GM21786 (cell line): ENCODE measurements around the gene CEP68.
"Not testable (repeated sequence)": the region's sequence is repeated elsewhere in the genome, so short reads cannot be mapped to it uniquely, and the experiment has no call there.

Experiments used
- ATAC-seq: cut with Tn5 transposase; IDR thresholded peaks from one replicate; pipeline ENCODE4 v1.9.1; 2021; ENCODE audit not compliant: unreplicated experiment

CEP68 gene, protein sequence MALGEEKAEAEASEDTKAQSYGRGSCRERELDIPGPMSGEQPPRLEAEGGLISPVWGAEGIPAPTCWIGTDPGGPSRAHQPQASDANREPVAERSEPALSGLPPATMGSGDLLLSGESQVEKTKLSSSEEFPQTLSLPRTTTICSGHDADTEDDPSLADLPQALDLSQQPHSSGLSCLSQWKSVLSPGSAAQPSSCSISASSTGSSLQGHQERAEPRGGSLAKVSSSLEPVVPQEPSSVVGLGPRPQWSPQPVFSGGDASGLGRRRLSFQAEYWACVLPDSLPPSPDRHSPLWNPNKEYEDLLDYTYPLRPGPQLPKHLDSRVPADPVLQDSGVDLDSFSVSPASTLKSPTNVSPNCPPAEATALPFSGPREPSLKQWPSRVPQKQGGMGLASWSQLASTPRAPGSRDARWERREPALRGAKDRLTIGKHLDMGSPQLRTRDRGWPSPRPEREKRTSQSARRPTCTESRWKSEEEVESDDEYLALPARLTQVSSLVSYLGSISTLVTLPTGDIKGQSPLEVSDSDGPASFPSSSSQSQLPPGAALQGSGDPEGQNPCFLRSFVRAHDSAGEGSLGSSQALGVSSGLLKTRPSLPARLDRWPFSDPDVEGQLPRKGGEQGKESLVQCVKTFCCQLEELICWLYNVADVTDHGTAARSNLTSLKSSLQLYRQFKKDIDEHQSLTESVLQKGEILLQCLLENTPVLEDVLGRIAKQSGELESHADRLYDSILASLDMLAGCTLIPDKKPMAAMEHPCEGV

DNA sequence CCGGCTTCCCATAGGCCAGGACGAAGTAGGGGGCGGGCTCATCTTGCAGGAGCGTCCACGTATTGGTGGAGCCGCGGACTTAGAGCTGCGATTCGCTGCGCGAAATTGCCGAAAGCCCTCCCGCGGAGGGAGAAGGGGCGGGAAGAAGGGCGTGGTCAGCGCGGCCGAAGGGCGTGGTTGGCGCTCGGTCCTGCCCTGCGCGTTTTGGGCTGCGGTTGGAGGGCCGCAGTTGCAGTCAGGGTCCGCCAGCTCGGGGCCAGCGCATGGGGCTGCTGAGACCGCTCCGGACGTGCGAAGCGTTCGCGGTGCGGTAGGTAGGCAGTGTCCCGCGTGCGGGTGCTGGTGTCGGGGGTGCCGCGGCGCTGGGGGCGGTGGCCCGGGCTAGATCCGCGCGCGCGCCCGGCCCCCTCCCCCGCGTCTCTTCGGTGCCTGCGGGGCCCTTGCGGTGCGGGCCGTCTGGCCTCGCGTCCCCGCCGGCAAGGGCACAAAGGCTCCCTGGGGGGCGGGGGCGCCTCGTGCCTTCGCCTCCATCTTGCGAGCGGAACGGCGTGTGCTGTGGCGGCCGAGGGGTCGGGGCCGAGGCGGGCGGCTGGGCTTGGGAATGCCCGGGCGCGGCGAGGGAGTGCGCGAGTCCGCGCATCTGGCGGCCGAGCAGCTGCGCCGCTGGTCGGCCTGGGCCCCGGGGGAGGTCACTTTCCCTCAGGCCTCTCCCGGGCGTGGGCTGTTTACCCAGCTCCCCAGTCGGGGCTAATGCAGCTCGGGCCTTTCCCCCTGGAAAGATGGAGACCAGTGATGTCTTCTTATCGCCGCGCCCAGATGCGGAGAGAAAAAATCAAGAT is at the start of gene CEP68:
Gene CEP68 (plus strand): TSS at position 202 of the 839 bp plus-strand sequence. CDS start 13,029 bp downstream, outside the sequence.
- peak; percentile 74 for ATAC-seq

DNA sequence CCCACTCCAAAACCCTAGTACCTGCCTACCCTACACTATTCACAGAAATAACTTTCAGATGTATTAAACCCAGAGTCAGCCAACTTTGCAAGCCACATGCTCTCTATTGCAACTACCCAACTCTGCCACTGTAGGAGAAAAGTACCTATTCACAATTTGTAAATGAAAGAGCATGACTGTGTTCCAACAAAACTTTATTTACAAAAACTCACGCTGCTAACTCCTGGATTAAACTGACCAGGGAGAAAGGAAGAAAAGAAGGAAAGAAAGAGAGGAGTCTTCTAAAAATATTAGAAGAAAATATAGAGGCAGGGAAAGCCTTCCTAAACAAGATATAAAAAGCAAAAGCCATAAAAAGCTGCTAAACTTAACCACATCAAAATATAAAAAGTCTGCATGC is 42.4 kb upstream of the CEP68 start:
- ATAC-seq = no peak

DNA sequence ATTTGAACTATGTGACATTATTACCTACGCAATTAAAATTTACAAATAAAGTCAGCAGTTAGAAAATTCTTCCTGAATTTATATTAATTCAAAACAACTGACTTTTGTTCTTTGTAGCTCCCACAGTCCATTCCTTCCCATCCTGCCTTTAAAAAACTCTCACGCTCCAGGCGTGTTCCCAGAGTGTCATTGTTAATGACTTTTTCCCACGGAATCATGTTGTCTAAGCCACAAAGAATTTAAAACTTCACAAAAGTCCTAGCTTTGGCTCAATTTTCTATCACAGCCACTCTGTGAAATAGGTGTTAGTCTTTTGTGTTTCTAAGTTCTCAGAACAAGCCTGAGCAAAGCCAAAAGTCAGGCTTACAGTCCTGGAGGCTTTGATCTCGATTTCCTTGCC is 40.5 kb upstream of the CEP68 start:
- no peak for ATAC-seq

DNA sequence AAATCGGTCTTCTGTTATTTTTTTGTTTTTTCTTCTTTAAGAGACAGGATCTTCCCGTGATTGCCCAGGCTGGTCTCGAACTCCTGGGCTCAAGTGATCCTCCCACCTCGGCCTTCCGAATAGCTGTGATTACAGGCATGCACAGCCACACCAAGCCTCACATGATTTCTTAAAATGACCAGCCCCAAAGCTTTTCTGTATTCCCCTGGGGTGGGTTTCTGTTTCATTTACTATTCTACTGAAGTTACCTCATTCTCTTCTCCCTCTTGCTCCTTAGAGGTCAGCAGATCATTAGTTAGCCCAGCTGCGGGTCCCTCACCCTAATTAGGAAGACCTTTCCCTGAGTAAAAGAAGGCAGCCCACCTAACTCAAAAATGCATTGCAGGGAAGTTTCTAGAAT is 39.4 kb upstream of the CEP68 start:
- ATAC-seq = no peak

DNA sequence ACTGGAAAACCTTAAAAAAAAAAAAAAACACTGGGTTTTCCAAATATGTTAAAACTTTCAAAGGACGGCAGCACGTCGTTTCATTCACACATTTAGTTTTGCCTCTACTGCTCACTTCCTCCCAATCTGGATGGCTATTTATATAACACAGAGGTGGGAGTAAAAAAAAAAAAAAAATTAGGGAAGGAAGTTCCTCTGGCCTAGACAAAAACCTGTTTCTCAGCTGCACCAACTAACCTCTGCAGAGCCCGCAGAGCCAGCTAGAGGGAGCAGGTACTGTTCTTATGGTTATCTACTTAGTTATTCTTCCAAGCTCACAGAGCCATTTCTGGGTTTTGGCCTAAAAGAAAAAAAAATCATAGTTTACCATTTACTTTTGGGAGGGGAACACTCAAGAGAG is 38.9 kb upstream of the CEP68 start:
- ATAC-seq = no peak

DNA sequence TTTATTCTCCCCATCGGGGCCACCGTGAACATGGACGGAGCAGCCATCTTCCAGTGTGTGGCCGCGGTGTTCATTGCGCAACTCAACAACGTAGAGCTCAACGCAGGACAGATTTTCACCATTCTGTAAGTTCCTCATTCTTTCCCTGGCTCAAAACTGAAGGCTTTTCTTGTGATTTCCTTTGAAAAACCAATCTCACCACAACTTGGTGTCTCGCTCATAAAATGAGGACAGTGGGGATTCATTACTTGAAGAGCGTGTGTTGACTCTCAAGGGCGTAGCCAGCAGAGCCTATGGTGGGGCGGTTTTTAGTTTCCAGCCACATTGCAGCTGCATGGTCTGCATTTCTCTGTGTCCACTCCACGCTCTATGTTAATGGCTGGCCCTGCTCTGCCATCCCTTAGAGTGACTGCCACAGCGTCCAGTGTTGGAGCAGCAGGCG is 38.1 kb upstream of the CEP68 start:
- ATAC-seq = no peak

DNA sequence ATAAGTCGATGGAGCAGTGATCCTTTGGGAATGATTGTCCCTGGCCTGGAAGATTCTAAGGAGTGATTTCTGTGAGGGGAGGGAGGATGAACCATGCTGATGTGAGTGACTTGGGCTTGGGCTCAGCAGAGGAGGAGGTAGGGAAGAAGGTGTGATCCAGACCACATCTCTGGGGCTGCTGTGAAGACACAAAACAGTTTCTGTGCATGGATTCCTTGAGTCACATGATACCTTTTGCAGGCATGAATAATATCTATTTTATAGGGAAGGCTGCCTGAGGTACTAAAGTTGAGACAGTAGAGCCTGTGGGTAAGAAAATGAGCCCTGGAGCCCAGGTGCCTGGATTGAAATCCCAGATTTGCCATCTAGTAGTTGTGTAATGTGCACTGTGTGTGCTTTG is 37.2 kb upstream of the CEP68 start:
- ATAC-seq = no peak

DNA sequence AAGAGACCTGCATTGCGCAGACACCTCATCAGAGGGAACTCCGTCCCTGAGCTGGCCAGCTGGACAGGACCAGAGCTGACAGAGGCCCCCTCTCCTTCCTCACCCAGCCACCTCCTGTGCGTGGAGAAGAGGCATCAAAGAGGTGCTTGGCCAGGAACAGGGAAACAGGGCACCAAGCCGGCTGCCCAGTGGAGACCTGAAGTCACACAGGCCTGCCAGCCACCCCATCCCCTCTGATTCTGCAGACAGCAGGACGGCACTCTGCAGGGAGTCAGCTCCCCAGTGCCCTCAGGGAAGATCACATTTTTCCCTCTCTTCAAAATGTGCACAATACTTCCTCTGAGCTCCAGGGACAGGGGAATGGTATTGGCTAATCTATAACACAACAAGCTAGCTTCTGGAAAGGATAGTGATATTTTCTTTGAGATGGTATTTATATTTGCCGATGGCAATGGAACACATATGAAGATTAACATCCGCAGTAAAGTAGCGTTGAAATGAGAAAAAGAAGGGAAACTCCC is 36.5 kb upstream of the CEP68 start:
- no peak for ATAC-seq

DNA sequence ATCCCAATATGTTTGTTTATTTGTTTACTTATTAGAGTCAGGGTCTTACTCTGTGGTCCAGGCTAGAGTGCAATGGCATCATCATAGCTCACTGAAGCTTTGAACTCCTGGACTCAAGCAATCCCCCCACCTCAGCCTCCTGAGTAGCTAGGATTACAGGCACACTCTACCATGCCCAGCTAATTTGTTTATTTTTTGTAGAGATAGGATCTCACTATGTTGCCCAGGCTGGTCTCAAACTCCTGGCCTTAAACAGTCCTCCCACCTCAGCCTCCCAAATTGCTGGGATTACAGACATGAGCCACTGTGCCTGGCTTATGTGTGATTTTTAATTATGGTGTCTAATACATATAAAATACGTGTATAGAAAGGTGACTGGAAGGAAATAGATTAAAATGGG is 36.0 kb upstream of the CEP68 start:
- not testable (repeated sequence) for ATAC-seq

DNA sequence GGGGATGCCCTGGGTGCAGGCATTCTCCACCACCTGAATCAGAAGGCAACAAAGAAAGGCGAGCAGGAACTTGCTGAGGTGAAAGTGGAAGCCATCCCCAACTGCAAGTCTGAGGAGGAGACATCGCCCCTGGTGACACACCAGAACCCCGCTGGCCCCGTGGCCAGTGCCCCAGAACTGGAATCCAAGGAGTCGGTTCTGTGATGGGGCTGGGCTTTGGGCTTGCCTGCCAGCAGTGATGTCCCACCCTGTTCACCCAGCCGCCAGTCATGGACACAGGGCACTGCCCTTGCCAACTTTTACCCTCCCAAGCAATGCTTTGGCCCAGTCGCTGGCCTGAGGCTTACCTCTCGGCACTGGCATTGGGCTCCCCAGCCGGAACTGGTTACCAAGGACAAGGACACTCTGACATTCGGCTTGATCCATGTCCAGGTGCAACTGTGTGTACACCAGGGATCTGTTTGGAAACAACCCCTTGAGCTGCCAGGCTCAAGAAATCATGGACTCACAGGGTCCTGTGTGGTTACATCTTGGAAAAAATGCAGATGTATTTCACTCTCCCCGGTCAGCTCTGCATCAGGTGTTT is 35.2 kb upstream of the CEP68 start:
- no peak for ATAC-seq

DNA sequence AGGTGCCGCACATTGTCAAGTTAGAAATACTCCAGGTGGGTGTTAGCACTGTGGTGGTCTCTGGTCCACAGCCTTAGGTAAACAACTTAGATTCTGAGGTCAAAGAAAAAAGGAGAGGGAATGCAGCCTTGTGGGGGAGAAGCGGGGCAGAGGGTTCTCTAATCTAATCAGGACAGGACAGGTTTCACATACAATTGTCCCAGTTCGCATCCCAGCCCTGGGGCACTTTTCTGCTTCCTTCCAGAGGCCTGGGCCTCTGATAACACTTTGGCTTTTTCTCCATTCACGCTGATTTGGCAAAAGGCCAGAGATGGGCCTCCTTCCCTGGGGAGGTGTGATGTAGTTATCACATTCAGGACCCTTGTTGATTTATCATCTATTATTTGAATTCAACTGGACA is 34.5 kb upstream of the CEP68 start:
- ATAC-seq = no peak

DNA sequence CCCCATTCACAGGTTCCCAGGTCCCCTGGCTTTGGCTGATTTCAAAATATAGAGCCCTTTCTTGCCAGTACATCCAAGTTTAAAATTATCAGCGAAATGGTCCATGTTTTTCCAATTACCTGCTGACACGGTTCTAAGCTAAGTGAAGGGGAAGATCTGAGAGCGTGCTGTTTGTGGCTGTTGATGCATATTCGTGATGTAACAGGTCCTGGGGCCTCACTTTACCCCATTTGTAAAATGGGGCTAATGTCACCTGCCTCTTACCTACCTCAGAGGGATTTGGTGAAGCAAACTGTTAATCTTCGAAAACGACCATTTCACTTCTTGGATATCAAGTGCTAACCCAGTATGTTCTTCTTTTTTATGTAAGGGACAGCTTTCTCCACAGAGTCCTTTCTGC is 34.0 kb upstream of the CEP68 start:
- no peak for ATAC-seq

DNA sequence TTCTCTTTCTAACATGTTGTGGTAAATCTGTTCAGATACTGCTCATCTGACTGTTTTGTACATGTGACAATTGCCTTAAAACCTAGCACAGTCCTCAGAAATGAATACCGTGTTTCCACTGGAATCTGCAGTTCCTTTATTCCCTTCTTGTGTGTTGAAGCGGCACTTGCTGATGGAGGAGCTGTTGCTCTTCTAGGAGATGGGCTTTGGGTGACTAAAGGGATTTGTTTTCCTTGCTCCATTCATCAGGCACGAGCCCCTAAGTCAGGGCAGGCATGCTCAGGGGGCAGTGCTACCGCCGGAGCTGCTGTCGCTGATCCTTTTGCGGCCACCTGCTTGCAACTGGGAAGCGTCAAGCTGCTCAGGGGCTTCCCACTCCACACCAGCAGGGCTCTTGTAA is 32.5 kb upstream of the CEP68 start:
- ATAC-seq = no peak

DNA sequence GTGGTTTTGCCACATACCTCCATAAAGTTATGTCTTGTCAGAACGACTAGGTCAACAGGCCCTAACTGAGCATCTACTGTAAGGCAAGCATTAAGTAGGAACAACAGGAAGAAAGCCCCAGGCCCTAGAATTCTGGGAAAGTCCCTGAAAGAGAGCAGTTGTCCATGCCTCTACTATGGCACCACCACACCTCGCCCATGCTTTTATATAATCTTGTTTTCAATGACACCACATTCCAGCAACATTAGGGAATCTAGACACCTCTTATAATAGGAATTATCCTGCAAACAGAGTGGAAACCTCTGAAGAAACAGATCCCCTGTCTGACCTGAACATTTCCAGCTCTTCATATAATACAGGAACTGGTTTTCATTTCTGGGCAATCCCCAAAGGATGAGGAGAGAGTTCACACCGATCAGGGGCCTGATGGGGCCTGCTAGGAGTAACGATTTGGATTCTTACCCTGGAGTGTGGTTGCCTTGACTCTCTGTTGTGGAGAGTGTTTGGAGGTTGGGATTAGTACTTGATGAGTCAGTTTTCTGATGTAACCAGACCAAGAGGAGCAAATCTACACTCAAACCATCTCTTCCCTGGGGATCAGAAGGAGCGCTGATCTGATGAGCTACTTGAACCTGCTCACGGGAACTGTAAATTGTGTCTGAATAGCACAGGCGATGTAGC is 31.9 kb upstream of the CEP68 start:
- no peak for ATAC-seq

DNA sequence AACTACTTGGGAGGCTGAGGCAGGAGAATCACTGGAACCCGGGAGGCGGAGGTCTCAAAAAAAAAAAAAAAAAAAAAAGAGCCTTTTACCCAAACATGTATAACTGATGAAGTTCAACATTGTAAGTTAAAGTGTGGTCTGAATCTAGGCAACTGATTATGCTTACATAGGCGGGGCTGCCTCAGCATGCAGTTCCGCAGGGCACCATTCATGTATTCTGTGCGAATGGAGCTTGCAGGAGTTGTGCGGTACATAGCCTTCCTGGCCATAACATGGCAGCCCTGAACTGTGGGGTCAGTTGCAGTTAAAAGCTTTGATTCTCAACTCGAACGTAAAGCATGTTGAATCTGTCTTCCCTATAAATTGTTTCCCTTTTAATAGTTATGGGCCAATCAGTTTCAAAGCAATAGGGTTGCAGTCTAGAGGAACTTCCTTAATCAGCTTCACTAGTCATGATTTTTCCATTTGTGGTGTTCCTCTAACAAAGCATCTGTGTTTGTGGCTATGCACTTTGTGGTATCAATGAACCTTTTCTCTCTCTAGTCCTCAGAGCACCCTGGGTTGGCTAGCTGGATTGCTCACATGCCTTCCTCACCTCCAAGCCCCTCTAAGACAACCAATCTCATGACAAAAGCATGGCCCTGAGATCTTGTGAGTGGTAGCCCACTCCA is 30.6 kb upstream of the CEP68 start:
- ATAC-seq = no peak

DNA sequence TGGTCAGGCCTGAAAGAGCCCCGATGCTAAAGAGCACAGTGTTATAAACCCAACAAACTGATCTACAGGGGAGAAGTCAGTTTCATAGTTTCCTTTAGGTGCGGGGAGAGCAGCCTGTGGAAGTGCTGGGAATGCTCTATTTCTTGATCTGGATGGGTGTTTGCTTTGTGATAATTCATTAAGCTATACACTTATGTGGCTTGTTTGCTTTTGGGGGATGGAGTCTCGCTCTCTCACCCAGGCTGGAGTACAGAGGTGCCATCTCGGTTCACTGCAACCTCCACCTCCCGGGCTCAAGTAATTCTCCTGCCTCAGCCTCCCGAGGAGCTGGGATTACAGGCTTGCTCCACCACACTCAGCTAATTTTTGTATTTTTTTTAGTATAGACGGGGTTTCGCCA is 30.1 kb upstream of the CEP68 start:
- ATAC-seq = no peak

DNA sequence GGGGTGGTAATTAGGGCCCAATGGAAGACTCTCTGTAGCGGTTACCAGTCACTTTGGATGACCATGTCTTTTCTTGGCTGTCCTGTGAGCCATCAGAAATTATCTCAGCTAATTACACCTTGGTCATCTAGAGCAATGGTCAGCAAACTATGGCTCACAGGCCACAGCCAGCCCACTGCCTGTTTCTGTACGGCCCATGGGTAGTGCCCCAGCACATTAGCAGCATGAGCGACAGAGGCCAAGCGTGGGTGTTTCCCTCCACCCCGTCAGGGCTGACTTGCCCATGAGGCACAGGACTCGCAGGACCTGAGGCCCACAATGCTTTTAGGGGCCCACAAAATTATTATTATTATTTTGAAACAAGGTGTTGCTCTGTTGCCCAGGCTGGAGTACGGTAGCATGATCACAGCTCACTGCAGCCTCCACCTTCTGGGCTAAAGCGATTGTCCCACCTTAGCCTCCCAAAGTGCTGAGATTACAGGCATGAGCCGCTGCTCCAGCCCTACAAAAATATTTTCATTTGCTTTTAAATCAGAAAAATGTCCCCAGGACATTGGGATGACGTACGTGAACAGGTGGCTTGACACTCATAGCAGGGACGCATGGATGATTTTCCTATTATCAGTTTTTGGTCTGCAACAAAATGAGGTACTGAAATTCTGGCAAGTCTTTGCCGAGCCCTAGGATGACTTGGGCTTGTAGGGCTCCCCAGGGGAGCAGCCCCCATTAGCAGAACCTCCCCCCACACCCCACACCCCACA is 29.3 kb upstream of the CEP68 start:
- ATAC-seq = no peak

DNA sequence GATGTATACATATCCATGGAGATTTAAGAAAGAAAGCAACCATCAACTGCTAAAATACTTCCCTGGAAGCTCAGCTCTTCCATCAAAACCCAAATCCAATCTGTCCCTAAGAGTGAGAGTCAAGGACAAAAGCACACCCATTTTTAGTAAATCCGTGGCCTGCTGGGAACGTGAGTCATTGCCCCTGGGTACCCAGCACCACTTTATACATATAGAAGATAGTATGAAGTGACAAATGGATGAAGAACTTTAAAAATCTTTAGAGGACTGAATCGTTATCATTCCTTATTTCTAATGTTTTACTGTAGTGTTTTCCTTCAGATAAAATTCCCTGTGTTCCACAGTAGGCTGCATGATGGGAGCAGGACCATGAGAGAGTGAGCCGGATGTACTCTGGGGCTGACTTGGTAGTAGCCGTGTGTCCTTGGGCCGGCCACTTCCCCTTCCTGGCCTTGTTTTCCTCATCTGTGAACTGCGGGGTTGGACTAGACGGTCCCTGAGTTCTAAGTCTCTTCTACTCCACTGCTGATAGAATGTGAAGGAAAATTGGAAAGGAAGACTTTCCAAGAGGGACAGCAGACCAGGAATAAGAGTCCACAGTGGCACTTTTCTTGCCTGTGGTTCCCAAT is 28.5 kb upstream of the CEP68 start:
- ATAC-seq = no peak
